Measurements from ENCODE around the gene GET4. TPM values are rescaled to one million over a fixed set of nuclear protein-coding genes. Genes with fewer than 3 reads are reported as not detected.
A peak's percentile ranks its signal among the peaks of the same experiment; 100 is the strongest.

Gene GET4
- total and polyA plus RNA-seq, 2 of the 13 experiments (the other 11 are each of a cell fraction or from before 2014, with no cell fraction given) = 28.2 to 35.2 TPM

- TF ChIP-seq KIAA2018 (CRISPR knock-in tag; IDR thresholded peaks at IDR 0.05; ENCODE audit: borderline replicate concordance) (no peak), ZNF552 (CRISPR knock-in tag; IDR thresholded peaks at IDR 0.05; ENCODE audit: borderline replicate concordance) (no peak), ZNF616 (CRISPR knock-in tag; IDR thresholded peaks at IDR 0.05; ENCODE audit: low read depth) (no peak), FUBP1 (CRISPR knock-in tag; IDR thresholded peaks at IDR 0.05; ENCODE audit: borderline replicate concordance) (no peak), NPAS2 (CRISPR knock-in tag; IDR thresholded peaks at IDR 0.05; ENCODE audit: borderline replicate concordance) (no peak), RCOR2 (CRISPR knock-in tag; IDR thresholded peaks at IDR 0.05) (0 out of 2 replicates have a peak, but pooled peaks have one; percentile 33), ZNF326 (CRISPR knock-in tag; IDR thresholded peaks at IDR 0.05; ENCODE audit: borderline replicate concordance) (no peak), ZXDC (CRISPR knock-in tag; IDR thresholded peaks at IDR 0.05) (no peak), DZIP1 (CRISPR knock-in tag; IDR thresholded peaks at IDR 0.05) (no peak)
Observed at GRCh38 chr7:926061-927030, 50.0 kb downstream of the GET4 start (continued).

Data from HepG2 (cell line).